Raji (cell line): ENCODE data around the gene FADS3.

ENCODE experiments used
- POLR2A ChIP-seq: IDR thresholded peaks from 2 replicates; pipeline ENCODE4 v1.6.1; 2011; ENCODE audit warnings: low read depth, low read length, control low read depth; ENCODE audit not compliant: insufficient read depth

FADS3 gene

DNA sequence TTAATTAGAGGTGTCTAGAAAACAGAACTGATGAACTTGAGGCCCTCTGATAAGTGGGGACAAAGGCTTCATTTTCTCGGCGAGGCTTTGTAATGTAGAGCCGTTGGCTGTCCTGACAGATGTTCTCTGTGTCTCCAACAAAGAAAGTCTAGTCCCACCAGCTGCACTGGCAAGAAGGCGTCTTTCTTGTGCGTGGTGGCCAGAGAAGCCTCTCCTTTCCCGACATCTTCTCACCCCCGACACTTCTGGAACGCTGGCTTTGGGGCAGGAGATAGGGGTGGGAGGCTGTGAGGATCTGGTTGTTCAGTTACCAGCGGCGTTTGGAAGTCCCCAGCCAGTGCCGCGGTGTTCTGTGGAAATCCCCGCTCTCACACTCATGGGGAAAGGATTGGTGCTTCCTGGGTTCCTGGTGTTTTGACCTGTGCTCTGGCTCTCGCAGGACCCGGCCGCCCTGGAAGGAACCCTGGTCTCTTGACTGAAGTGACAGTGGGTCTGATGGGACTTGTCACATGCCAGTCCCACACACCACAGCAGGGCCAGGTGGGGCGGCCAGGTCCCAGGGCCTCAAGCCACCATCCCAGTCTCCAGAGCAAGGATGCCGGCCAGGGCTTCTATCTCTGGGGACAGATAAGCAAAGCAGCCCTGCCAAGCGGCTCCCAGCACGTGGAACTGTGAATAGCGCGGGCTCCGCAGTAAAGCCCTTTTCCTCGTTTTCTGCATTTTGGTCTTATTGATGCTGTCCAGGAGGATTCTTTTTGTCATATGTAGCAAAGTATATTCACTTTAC is 40.0 kb downstream of the FADS3 start:
- no peak for TF ChIP-seq POLR2A

DNA sequence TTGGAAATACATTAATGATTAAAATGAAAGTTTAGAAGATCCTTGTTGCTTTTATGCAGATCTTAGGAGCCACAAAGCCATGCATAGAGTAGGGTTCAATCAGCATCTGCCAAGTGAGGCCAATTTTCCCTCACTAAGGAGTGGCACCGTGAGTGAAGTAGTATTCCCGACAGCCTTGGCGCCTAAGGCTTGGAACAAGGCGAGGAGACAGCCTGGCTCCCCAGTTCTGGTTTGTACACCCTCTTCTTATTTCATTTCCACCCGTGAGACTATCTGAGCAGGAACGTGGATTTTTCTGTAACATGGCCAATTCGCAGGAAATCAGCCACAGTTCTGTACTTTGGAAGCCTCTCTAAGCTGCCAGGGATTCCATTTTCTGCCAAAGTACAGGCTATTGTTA is 40.7 kb downstream of the FADS3 start:
- no peak for TF ChIP-seq POLR2A

DNA sequence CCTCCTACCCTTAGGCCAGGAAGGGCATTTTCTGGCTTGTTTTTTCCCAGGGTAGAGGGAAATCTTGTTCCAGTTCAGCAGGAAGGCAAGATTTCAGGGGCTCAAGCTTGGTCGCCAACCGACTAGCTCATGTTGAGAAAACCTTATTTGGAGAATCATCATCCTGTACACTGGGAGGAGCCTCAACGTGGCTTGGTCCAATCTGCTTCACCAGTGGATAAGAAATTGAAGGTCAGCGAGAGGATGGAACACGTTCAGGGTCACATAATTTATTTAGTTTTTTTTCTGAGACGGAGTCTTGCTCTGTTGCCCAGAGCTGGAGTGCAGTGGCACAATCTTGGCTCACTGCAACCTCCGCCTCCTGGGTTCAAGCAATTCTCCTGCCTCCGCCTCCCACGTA is 42.7 kb downstream of the FADS3 start:
- no peak for TF ChIP-seq POLR2A

DNA sequence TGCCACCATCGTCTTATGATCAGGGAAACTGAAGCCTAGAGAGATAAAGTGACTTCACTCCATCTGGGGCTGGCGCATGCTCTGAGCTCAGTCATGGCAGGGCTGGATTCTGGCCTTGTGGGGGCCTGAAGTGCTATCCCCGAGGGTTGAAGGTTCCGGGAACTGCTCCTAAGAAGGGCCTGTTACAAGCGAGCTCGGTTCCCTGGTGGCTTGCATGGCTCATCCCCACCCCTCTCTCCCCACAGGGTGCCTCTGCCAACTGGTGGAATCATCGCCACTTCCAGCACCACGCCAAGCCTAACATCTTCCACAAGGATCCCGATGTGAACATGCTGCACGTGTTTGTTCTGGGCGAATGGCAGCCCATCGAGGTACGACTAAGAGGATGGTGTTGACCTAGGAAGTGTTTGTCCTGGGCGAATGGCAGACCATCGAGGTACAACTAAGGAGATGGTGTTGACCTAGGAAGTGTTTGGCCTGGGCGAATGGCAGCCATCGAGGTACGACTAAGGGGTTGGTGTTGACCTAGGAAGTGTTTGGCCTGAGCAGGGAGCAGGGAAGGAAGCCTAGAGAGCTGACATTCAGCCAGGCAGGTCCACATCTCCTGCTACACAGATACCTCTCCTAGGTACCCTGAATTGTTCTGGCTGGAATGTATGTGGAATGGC is 43.3 kb downstream of the FADS3 start:
- TF ChIP-seq POLR2A, result no peak

DNA sequence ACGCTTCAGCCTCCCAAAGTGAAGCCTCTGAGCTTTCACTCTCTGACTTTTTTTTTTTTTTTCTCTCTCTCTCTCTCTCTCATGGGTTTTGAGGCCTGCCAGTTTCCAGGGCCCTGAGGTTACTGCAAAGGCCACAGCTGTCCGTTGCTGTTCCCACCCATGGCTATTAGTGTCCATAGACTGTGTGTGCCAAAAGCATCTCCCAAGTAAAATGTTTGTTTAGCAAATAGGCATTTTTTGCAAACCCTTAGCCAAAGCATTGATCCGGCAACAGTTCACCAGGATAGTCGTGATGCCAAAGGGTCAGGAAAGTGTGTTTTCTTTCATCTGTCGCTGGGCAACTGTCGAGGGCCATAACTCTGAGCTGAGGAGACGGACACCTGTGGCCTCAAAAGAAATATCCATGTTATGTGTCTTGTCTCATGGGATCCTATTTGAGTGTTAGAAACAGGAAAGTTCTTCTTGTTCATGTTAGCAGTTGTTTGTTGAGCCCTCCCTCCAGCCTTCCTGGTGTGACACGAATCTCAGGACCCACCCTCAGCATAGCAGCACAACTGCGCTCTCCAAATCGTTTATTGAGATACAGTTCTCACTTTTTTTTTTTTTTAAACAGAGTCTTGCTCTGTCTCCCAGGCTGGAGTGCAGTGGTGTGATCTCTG is 44.9 kb downstream of the FADS3 start:
- TF ChIP-seq POLR2A, result no peak

DNA sequence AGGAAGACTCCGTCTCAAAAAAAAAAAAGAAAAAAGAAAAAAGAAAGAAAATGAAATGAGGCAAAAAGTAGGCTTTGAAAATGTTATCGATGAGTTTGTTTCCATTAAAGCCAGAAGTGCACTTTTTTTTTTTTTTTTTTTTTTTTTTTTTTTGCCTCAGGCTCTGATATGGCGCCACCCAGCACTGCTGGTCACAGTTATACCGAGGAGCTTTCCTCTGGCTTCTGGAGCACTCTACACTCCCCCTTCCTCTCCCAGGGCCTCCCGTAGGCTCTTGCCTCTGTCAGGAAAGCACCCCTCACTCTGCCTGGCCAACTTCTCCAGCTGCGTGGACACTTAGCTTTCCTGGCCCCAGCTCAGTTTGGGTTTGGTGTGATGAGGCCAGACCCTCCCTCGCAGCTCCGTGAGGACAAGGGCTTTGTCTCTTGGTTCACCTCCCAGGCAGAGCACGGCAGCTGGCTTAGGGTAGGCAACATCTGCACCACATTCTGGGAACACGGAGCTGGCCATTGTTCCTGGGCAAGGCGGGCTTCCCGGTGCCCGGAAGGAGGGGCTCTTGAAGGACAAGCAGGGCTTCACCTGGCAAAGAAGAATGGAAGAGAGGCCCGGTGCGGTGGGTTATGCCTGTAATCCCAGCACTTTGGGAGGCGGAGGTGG is 46.3 kb downstream of the FADS3 start:
- TF ChIP-seq POLR2A, result no peak

DNA sequence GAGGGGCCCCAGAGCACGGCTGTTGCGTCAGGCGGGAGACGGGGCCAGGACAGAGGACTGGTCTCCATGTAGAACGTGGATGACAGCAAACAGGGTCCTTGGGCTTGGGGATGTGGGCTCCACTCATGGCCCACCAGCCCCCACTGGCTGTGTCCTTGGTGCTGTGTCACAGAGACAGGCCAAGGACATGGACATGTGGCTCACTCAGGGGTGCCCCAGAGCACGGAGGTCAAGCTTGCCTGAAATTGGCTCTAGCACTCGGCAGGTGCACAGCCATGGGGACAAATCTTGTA is 48.9 kb downstream of the FADS3 start:
- no peak for TF ChIP-seq POLR2A

DNA sequence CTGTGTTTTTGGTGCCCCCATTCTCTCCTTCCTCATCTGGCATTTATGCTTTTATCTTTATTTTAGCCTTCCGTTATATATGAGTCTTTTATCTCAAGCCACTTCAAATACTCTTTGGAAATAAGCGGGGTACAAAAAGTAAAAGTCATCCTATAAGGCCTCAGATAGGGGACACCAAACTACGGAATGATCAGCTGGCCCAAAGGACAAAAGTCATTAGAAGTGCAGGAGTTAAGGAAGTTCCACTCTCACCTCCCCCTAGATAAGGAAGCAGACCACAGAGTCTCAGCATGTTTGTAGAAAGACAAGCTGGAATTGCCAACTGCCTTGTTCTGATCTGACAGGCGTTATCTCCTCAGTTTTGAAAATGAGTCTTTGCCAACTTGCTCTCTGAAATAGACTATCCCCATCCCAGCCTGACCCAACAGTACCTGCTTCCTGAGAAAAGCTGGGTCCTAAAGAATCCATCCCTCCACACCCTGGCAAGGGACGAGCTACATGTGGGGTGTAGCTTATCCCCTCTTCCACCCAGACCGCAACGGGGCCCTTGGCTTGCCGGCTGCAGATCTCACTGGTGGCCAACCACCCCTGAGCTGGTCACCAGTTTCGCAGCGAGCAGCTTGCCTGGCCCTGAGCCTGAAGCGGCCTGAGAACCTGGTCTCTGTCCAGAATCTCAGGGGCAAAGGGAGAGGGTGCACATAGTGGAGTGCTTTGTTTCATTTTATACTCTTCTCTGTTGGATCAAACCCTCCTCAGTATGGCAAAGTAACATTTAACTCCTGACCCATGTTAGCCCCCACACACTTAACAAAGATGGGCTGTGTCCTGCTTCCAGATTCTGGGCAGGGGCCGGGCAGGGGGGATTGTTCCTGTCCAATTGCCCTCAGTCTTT is 49.5 kb downstream of the FADS3 start:
- no peak for TF ChIP-seq POLR2A

DNA sequence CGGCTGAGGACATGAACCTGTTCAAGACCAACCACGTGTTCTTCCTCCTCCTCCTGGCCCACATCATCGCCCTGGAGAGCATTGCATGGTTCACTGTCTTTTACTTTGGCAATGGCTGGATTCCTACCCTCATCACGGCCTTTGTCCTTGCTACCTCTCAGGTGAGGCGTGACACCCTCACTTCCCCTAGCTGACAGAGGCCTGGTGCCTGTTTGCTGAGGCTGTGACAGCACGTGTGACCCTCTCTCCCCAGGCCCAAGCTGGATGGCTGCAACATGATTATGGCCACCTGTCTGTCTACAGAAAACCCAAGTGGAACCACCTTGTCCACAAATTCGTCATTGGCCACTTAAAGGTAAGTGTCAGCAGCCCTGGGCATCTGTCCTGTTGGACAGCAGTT is 51.0 kb downstream of the FADS3 start:
- no peak for TF ChIP-seq POLR2A

DNA sequence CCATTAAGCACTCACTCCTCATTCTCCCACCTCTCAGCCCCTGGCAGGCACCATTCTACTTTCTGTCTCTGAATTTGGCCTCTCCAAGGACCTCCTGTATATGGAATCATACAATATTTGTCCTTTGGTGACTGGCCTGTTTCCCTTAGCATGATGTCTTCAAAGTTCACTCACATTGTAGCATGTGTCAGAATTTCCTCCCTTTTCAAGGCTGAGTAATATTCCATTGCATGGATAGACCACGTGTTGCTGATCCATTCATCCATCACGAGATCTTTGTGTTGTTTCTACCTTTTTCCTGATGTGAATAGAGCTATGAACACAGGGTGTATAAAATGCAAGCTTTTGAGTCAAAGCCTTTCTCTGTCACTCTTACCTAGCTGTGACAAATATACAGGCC is 51.6 kb downstream of the FADS3 start:
- TF ChIP-seq POLR2A, result no peak

DNA sequence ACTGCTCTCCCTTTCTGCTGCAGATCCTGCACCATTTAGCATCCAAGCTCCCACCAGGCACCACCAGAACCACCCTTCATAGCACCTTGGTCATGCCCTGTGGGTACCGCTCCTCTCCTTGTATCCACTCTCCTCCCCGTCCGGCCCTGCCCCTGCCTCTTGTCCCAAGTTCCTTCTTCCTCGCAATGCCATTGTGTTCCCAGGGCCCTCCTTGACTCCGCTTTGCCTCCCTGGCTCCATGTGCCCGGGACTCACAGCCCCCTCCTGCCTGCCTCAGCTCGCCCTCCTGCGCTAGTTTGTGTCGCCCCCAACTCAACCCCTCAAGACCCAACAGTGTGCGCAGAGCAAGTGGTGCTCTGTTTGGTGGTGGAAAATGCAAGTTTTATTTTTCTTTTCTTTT is 52.4 kb downstream of the FADS3 start:
- no peak for TF ChIP-seq POLR2A

DNA sequence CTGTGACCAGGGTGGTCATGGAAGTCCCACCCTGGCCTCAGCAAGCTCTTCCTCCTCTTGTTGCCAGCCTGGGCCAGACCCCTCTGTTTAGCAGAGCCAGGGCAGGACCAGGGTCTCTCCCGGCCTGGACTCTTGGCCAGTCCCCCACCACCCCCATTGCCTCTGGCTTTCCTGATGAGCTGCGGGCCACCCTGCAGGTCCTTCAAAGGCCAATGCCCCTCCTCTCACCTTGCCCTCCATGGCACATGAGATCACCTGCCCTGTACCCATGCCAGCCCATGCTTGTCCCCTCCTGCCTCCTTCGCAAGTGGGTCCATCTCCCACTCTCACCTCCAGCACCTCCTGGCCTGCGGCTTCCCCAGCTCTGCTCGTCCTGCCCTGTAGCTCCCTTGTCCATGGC is 52.8 kb downstream of the FADS3 start:
- no peak for TF ChIP-seq POLR2A

DNA sequence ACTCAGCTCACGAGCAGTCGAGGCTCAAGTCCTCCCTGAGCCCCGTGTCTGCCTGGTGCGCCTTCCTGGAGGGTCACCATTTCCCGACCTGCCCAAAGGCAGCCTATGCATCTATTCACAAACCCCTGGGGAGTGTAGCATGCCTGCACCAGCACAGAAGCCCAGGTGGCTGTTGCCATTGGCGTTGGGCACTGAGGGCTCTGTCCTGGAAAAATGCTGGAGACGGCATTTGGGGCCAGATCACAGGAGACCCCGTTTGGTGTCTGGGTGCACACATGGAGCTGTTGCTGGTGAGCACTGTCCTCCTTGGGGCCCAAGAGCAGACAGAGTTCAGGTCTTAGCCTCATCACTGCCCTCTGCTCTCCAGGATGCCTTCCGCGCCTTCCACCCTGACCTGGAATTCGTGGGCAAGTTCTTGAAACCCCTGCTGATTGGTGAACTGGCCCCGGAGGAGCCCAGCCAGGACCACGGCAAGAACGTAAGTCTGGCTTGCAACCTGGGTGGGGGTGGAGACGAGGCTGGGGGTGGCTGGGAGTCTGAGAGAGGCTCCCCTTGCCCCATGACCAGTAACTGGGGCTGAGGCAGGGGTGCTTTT is 53.8 kb downstream of the FADS3 start:
- no peak for TF ChIP-seq POLR2A

DNA sequence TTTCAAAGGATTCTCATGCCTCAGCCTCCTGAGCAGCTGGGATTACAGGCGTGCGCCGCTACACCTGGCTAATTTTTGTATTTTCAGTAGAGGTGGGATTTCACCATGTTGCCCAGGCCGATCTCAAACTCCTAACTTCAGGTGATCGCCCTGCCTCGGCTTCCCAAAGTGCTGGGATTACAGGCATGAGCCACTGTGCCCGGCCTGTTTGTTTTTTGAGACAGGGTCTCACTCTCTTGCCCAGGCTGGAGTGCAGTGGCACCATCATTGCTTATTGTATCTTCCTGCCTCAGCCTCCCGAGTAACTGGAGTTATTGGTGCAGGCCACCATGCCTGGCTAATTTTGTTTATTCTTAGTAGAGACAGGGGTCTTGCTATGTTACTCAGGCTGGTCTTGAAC is 55.2 kb downstream of the FADS3 start:
- TF ChIP-seq POLR2A, result no peak
